Gastroesophageal sphincter (tissue), 3 donors: Measurements from ENCODE around the gene AIG1.

ENCODE experiments used
- CTCF ChIP-seq, 4 experiments: fragments of 200-600 bp in 2 of 4; fragments of 450-650 bp in 2 of 4; sonication (generic) in 1 of 4; IDR thresholded peaks; one replicate each; pipeline ENCODE4 v1.5.1; 2017 to 2019; ENCODE audit warnings: antibody characterized with exemption in 4 of 4, mild to moderate bottlenecking in 2 of 4, moderate library complexity in 2 of 4
- POLR2A ChIP-seq, 2 donors: fragments of 450-650 bp; IDR thresholded peaks; one replicate each; pipeline ENCODE4 v1.6.1; 2017; ENCODE audit warnings: antibody characterized with exemption in 2 of 2, mild to moderate bottlenecking in 2 of 2, moderate library complexity in 1 of 2
- POLR2AphosphoS5 ChIP-seq: sonication (generic); formaldehyde crosslinking; IDR thresholded peaks from one replicate; pipeline ENCODE4 v1.6.1; 2017; ENCODE audit warnings: antibody characterized with exemption

- TF ChIP-seq CTCF (IDR thresholded peaks at IDR 0.05) (no peak), POLR2A (IDR thresholded peaks at IDR 0.05) (no peak), POLR2AphosphoS5 (no peak)
Measured at GRCh38 chr6:143179901-143180612, 119.4 kb downstream of the AIG1 start.
